ENCODE results near the gene CFAP90. TPM values are rescaled to one million over a fixed set of nuclear protein-coding genes. Genes with fewer than 3 reads are reported as not detected.
A peak's percentile ranks its signal among the peaks of the same experiment; 100 is the strongest.

The CFAP90 gene
- total RNA-seq, 2 experiments from 2014 or later: not detected

- POLR2A ChIA-PET: interaction anchor here (0.9 to 1.8 kb wide), 3 partner anchors 8 to 18 kb away, joined by 4 to 5 read pairs (median 5); partner anchors contain the start of genes FASTKD3 and MTRR
- no peak for DNase-seq
- Mint-ChIP-seq H3K27ac (no peak overlapping the region), H3K9me3 (no peaks in the 10 kb centered on the region), H3K36me3 (peaks cover 61% of the 10 kb centered on the region), H3K4me1 (ENCODE audit: low read depth) (peaks cover 64% of the 10 kb centered on the region), H3K27me3 (no peaks in the 10 kb centered on the region), H3K4me3 (no peak overlapping the region)
- CTCF ChIA-PET: interaction anchor here (1.2 to 2.9 kb wide), 3 partner anchors 8 to 20 kb away, joined by 4 to 19 read pairs (median 5); no protein-coding TSS in a partner anchor
- intact Hi-C loops (cut with micrococcal nuclease): loop anchor here (1.0 to 10.0 kb wide), 5 partner anchors 9 to 1383 kb away; partner anchors contain the start of genes FASTKD3 and MTRR
Measured at GRCh38 chr5:7877851-7878250, 26.9 kb upstream of the CFAP90 start.

- Mint-ChIP-seq H3K9me3 (no peaks in the 10 kb centered on the region), H3K4me3 (no peak overlapping the region), H3K27me3 (no peaks in the 10 kb centered on the region), H3K36me3 (peaks cover 60% of the 10 kb centered on the region), H3K4me1 (ENCODE audit: low read depth) (peaks cover 70% of the 10 kb centered on the region), H3K27ac (no peak overlapping the region)
- POLR2A ChIA-PET: interaction anchor here (1.0 to 1.8 kb wide), 3 partner anchors 12 to 19 kb away, joined by 3 to 5 read pairs (median 5); no protein-coding TSS in a partner anchor
- CTCF ChIA-PET: interaction anchor here (1.2 to 2.9 kb wide), 3 partner anchors 10 to 19 kb away, joined by 3 to 19 read pairs (median 5); no protein-coding TSS in a partner anchor
- peak; percentile 64 for DNase-seq
- intact Hi-C loops (cut with micrococcal nuclease): loop anchor here (10.0 kb wide), 2 partner anchors 578 to 1382 kb away; no protein-coding TSS in a partner anchor
Measured at GRCh38 chr5:7876867-7877266, 25.9 kb upstream of the CFAP90 start.

GRCh38 chr5:7875151-7875550 lies 24.2 kb upstream of the CFAP90 start:
- Mint-ChIP-seq H3K4me3 (no peak overlapping the region), H3K9me3 (no peaks in the 10 kb centered on the region), H3K4me1 (ENCODE audit: low read depth) (peaks cover 79% of the 10 kb centered on the region), H3K27ac (no peak overlapping the region), H3K27me3 (no peaks in the 10 kb centered on the region), H3K36me3 (peaks cover 52% of the 10 kb centered on the region)
- intact Hi-C loops (cut with micrococcal nuclease): loop anchor here (10.0 kb wide), 2 partner anchors 580 to 1380 kb away; no protein-coding TSS in a partner anchor
- ChIA-PET CTCF (interaction anchor here (1.2 kb wide), 1 partner anchor 12 kb away, joined by 5 read pairs; no protein-coding TSS in a partner anchor), POLR2A (no interaction called here)
- no peak for DNase-seq

- POLR2A ChIA-PET: no interaction called here
- peaks cover 82% of the 10 kb centered on the region for H3K4me1 Mint-ChIP-seq (ENCODE audit: low read depth)
- CTCF ChIA-PET: interaction anchor here (1.2 kb wide), 1 partner anchor 12 kb away, joined by 5 read pairs; no protein-coding TSS in a partner anchor
- H3K27ac Mint-ChIP-seq: no peak overlapping the region
- peaks cover 52% of the 10 kb centered on the region for H3K36me3 Mint-ChIP-seq
- H3K9me3 Mint-ChIP-seq: no peaks in the 10 kb centered on the region
- no peaks in the 10 kb centered on the region for H3K27me3 Mint-ChIP-seq
- intact Hi-C loops (cut with micrococcal nuclease): loop anchor here (5.0 to 10.0 kb wide), 3 partner anchors 580 to 1497 kb away; partner anchors contain the start of gene MED10
- no peak for DNase-seq
- no peak overlapping the region for H3K4me3 Mint-ChIP-seq
Measured at GRCh38 chr5:7874639-7875038, 23.7 kb upstream of the CFAP90 start.

- H3K36me3 Mint-ChIP-seq: peaks cover 43% of the 10 kb centered on the region
- CTCF ChIA-PET: interaction anchor here (1.0 to 3.0 kb wide), 3 partner anchors 13 to 15 kb away, joined by 3 to 24 read pairs (median 3); no protein-coding TSS in a partner anchor
Measured at GRCh38 chr5:7873216-7873615, 22.3 kb upstream of the CFAP90 start.

GRCh38 chr5:7872517-7873130 lies 21.7 kb upstream of the CFAP90 start:
- peaks cover 37% of the 10 kb centered on the region for H3K36me3 Mint-ChIP-seq
- POLR2A ChIA-PET: interaction anchor here (1.5 kb wide), 1 partner anchor 17 kb away, joined by 4 read pairs; no protein-coding TSS in a partner anchor

More at GRCh38 chr5:7873216-7873615, 22.3 kb upstream of the CFAP90 start:
- DNase-seq: peak; percentile 74
- H3K27me3 Mint-ChIP-seq: no peaks in the 10 kb centered on the region
- H3K4me1 Mint-ChIP-seq (ENCODE audit: low read depth): peaks cover 74% of the 10 kb centered on the region
- intact Hi-C loops (cut with micrococcal nuclease): loop anchor here (1.0 to 10.0 kb wide), 4 partner anchors 582 to 1496 kb away; partner anchors contain the start of gene MED10
- POLR2A ChIA-PET: interaction anchor here (1.5 kb wide), 1 partner anchor 16 kb away, joined by 4 read pairs; no protein-coding TSS in a partner anchor
- H3K9me3 Mint-ChIP-seq: no peaks in the 10 kb centered on the region
- H3K4me3 Mint-ChIP-seq: peak overlapping the region; percentile 12
- H3K27ac Mint-ChIP-seq: peak overlapping the region; percentile 75

GRCh38 chr5:7871653-7872052 lies 20.7 kb upstream of the CFAP90 start:
- no peak for DNase-seq
- Mint-ChIP-seq H3K4me1 (ENCODE audit: low read depth) (peaks cover 77% of the 10 kb centered on the region), H3K27ac (peak overlapping the region; percentile 20), H3K27me3 (no peaks in the 10 kb centered on the region), H3K36me3 (peaks cover 37% of the 10 kb centered on the region), H3K4me3 (no peak overlapping the region), H3K9me3 (no peaks in the 10 kb centered on the region)
- intact Hi-C loops (cut with micrococcal nuclease): loop anchor here (5.0 to 10.0 kb wide), 3 partner anchors 583 to 1494 kb away; partner anchors contain the start of gene MED10
- ChIA-PET POLR2A (no interaction called here), CTCF (interaction anchor here (0.6 to 3.0 kb wide), 3 partner anchors 10 to 1106 kb away, joined by 5 to 24 read pairs (median 5); no protein-coding TSS in a partner anchor)

More at GRCh38 chr5:7872517-7873130, 21.7 kb upstream of the CFAP90 start:
- Mint-ChIP-seq H3K4me3 (peak overlapping the region; percentile 12), H3K4me1 (ENCODE audit: low read depth) (peaks cover 74% of the 10 kb centered on the region), H3K27ac (peak overlapping the region; percentile 75), H3K9me3 (no peaks in the 10 kb centered on the region), H3K27me3 (no peaks in the 10 kb centered on the region)
- intact Hi-C loops (cut with micrococcal nuclease): loop anchor here (1.0 to 10.0 kb wide), 4 partner anchors 582 to 1495 kb away; partner anchors contain the start of gene MED10
- peak; percentile 24 for DNase-seq
- CTCF ChIA-PET: interaction anchor here (1.0 to 3.0 kb wide), 4 partner anchors 9 to 15 kb away, joined by 3 to 24 read pairs (median 4); no protein-coding TSS in a partner anchor

GRCh38 chr5:7869474-7870136 lies 18.7 kb upstream of the CFAP90 start:
- ChIA-PET CTCF (interaction anchor here (0.8 to 3.0 kb wide), 5 partner anchors 9 to 53 kb away, joined by 3 to 21 read pairs (median 5); no protein-coding TSS in a partner anchor), POLR2A (interaction anchor here (0.8 to 2.8 kb wide), 4 partner anchors 9 to 1140 kb away, joined by 3 to 12 read pairs (median 8); no protein-coding TSS in a partner anchor)
- peak; percentile 67 for DNase-seq
- Mint-ChIP-seq H3K9me3 (no peaks in the 10 kb centered on the region), H3K27me3 (no peaks in the 10 kb centered on the region), H3K4me1 (ENCODE audit: low read depth) (peaks cover 75% of the 10 kb centered on the region), H3K27ac (peak overlapping the region; percentile 80), H3K36me3 (peaks cover 31% of the 10 kb centered on the region), H3K4me3 (peak overlapping the region; percentile 94)
- intact Hi-C loops (cut with micrococcal nuclease): loop anchor here (1.0 to 10.0 kb wide), 8 partner anchors 9 to 1492 kb away; partner anchors contain the start of genes MED10, NSUN2, SRD5A1 and TENT4A

GRCh38 chr5:7868773-7869473 lies 18.0 kb upstream of the CFAP90 start, which contains the start of the genes FASTKD3 and MTRR:
Gene FASTKD3 (minus strand): TSS chr5:7869031. CDS start chr5:7868083, 948 bp downstream.
Gene MTRR (plus strand): TSS chr5:7869148. CDS start chr5:7870795, 1,647 bp downstream.
- POLR2A ChIA-PET: interaction anchor here (0.7 to 2.8 kb wide), 6 partner anchors 9 to 1139 kb away, joined by 3 to 12 read pairs (median 4); no protein-coding TSS in a partner anchor
- peak within 1 kb of the TSS; percentile 80 for H3K27ac Mint-ChIP-seq
- H3K4me1 Mint-ChIP-seq (ENCODE audit: low read depth): peaks cover 72% of the 10 kb centered on the region
- intact Hi-C loops (cut with micrococcal nuclease): loop anchor here (1.0 to 5.0 kb wide), 5 partner anchors 9 to 1236 kb away; partner anchors contain the start of genes NSUN2, SRD5A1 and TENT4A
- H3K4me3 Mint-ChIP-seq: peak within 1 kb of the TSS; percentile 94
- peaks cover 29% of the 10 kb centered on the region for H3K36me3 Mint-ChIP-seq
- no peaks in the 10 kb centered on the region for H3K27me3 Mint-ChIP-seq
- CTCF ChIA-PET: interaction anchor here (0.8 to 3.0 kb wide), 6 partner anchors 9 to 1039 kb away, joined by 3 to 21 read pairs (median 4); no protein-coding TSS in a partner anchor
- DNase-seq: peak; percentile 93
- H3K9me3 Mint-ChIP-seq: no peaks in the 10 kb centered on the region

- Mint-ChIP-seq H3K9me3 (no peaks in the 10 kb centered on the region), H3K27ac (peak overlapping the region; percentile 80), H3K36me3 (peaks cover 32% of the 10 kb centered on the region), H3K4me1 (ENCODE audit: low read depth) (peaks cover 67% of the 10 kb centered on the region), H3K4me3 (peak overlapping the region; percentile 94), H3K27me3 (no peaks in the 10 kb centered on the region)
- ChIA-PET POLR2A (interaction anchor here (0.7 to 2.8 kb wide), 4 partner anchors 8 to 10 kb away, joined by 3 to 12 read pairs (median 8); no protein-coding TSS in a partner anchor), CTCF (interaction anchor here (1.0 to 3.0 kb wide), 4 partner anchors 9 to 1038 kb away, joined by 3 to 21 read pairs (median 7); no protein-coding TSS in a partner anchor)
- intact Hi-C loops (cut with micrococcal nuclease): loop anchor here (2.0 to 5.0 kb wide), 2 partner anchors 26 to 1156 kb away; partner anchors contain the start of gene TENT4A
- DNase-seq: no peak
Measured at GRCh38 chr5:7868427-7868772, 17.5 kb upstream of the CFAP90 start.
